GM19193 (cell line): Measurements from ENCODE around the gene CDH11.

ENCODE experiments used
- POLR2A ChIP-seq: IDR thresholded peaks from 4 replicates; pipeline ENCODE4 v1.6.1; 2011; ENCODE audit not compliant: insufficient read depth, insufficient read length; ENCODE audit errors: extremely low read depth

CDH11 gene

DNA sequence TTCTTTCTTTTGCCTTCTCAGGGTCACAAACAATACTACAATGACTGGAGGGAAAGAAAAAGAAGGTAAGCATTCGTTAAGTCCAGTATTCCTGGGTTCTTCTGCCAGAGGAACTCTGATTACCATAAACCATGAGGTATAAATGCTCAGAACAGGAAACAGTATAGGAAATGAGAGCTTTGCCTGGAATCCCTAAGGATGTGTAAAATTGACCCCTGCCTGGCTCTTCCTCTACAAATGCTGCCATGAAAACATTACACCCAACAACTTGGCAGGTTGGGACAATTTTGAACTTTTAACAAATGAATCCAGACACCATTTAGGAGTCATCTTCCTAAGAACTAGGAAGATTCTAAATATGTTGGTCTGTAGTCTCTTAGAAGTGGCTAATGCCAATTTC is 173.8 kb downstream of the CDH11 start:
- no peak for TF ChIP-seq POLR2A

DNA sequence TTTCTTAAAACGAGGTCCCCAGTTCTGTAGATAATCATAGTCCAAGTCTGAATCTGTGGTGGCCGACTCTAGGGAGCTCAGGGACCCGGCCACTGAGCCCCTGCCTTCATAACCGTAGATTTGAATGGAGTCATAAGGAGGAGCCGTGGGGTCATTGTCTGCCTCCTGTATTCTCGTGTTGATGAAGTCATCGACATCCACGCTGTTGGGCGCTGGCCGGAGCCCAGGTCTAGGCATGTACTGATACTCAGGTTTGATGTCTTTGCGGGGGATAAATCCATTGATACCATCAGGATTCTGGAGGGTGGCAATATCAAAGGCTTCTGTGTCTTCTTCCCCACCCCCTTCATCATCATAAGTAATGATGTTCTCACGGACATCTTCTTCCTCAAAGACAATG is 174.2 kb downstream of the CDH11 start:
- no peak for TF ChIP-seq POLR2A

DNA sequence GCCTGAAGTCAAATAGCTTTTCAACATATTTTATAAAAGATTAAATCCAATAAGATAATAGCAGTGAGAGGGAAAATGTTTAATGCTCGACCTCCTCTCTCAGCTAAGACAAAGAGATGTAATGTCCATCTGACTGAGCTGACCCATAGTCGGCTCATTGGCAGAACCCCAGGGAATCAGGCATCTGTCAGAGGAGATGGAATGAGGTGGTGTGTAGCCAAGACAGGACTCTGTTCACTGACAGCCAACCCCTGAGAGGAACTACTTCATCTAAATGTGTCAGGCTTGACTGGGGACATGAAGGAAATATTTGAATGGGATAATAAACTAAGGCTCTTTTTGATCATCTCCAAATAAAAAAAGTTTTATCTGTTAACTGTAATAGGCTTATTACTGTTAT is 188.0 kb downstream of the CDH11 start:
- no peak for TF ChIP-seq POLR2A

DNA sequence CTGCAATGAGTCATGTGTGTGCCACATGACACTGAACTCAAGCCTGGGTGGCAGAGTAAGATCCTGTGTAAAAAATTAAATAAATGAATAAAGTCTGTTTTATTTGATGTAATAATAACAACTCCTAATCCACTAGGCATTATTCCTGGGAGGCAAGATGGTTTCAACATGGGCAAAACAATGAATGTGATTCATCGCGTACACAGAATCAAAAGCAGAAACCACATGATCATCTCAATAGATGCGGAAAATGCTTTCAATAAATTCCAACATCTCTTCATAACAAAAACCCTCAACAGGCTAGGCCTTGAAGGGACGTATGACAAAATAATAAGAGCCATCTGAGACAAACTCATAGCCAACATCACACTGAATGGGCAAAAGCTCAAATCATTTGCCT is 195.4 kb downstream of the CDH11 start:
- TF ChIP-seq POLR2A, result no peak

DNA sequence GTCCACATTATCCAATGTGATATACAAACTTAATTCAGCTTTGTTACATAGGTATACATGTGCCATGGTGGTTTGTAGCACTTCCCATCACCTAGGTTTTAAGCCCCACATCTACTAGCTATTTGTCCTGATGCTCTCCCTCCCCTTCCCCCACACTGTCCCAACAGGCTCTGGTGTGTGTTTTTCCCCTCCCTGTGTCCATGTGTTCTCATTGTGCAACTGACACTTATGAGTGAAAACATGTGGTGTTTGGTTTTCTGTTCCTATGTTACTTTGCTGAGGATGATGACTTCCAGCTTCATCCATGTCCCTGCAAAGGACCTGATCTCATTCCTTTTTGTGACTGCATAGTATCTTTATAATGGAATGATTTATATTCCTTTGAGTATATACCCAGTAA is 196.7 kb downstream of the CDH11 start:
- no peak for TF ChIP-seq POLR2A

DNA sequence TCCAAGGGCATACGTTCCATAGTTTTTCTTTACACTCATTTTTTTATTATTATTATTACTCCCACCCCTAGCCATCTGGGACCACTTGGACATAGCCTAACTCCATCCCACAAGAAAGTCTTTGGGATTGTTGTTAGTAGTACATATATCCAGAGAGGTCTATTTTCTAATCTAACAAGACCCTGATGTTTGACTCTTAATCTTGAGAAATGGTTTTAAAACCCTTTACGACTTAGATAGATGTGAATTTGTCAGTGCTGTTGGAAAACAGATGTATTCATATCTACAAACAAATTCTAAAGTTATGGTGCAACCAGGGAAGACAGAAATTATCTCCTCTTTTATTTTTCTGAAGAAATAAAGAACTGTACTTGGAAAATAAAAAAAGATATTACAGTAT is 197.8 kb downstream of the CDH11 start:
- no peak for TF ChIP-seq POLR2A

DNA sequence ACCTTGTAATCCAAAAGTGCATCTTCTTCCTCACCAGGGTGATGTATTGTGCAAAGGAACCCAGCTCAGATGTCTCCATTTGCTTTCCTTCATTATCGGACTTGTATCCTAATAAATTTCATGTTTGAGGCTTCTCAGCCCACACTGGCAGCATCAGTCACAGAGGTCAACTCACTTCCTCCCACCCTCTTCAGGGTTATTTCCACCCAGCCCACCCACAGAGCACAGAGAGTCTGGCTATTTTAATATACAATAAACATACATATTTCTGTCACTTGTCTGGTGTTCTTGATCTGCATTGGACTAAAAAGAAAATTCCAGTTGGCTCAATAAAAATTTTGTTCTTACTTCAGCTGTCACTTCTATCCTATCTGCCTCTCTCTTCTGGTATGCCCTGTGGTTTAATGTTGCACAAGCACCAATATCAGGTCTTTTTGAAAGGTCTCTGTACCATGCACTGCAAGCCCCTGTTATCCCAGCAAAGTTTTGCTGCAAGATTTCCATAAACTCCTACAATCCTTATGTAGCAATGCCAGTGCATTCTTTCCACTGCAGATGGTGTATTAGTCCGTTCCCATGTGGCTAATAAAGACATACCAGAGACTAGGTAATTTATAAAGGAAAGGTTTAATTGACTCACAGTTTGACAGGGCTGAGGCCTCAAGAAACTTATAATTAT is 201.8 kb downstream of the CDH11 start:
- TF ChIP-seq POLR2A, result no peak

DNA sequence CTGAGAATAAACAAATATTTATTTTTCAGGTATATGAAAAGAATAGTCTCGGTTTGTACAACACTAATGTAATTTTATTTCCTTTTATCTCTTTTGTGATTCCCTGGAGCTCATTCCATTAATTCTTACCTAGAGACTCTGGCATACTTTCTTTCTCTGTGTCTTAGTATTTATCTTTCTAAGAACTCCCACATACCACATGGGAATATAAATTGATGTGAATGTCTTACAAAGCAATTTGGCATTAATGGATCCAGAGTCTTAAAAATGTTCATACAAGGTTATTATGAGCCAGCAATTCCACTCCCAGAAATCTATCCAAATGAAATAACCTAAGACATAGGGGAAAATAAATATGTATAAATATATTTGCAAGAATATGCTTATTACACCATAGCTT is 202.7 kb downstream of the CDH11 start:
- TF ChIP-seq POLR2A, result no peak

DNA sequence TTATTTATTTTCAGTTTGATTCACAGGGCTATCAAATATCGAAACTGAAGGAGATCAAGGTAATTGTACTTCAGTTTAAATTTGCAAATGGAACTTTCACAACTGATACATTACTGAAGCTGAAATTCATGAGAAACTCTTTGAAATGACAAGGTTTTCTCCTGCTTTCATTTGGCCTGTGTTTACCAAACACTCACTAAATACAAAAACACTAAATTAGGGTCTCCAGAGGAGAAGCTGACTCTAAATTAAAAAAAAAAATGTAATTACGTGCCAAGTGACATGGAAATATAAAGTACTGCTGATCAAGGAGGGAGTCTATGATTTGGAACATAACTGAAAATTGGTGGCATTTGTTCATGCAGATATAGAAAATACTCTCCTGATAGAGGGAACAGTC is 205.8 kb downstream of the CDH11 start:
- TF ChIP-seq POLR2A, result no peak

DNA sequence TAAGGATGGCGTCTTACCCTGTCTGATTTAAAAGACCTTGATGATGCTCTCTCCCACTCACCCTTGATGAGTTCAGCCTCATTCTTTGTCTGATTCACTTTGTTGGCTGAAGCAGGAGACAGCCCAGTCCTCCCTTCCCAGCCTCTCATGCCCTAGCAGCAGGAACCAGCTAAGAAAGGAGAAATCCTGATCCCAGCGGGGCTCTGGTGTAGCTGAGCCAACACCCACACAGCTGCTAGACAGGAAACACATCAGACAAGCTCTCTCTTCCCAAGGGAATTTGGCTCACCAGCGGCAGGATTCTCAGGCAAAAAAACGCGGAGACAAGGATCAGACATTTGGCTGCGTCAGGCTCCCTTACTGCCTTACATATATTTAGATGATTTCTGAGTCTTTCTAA is 211.5 kb downstream of the CDH11 start:
- no peak for TF ChIP-seq POLR2A

DNA sequence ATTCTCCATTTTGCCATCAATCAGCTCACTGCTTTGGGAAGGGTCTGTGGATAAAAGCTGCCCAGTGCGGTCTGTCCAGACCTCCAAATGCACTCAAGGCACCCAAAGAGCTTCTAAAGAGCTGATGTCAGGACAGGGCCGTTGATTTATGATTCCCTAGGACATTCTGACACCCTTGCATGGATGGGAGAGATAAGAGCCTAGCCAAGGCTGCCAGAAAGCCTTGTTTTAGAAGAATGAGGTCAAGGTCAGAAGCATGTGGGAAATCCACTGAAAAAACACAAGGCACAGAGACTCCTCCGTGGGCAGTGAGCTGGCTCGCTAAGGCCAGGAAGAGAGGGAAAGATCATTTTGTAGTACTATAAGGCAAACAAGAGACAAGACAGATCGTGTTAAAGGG is 214.0 kb downstream of the CDH11 start:
- no peak for TF ChIP-seq POLR2A

DNA sequence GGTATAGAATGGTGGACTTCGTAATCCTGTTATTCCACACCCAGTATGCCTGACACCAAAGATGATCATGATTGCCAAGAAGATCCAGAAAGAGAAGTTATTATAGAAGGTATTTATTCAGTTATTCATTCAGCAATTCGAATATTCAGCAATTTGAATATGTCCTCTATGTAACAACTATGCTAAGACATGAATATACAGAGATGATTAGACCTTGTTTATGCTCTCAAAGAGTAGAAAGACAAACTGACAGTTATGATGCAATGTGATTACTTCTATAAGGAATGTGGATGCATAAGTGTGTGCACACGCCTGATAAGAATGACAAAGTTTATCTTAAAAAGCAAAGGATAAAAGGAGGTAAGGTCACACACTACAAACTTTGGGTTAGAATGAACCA is 218.1 kb downstream of the CDH11 start:
- TF ChIP-seq POLR2A, result no peak

DNA sequence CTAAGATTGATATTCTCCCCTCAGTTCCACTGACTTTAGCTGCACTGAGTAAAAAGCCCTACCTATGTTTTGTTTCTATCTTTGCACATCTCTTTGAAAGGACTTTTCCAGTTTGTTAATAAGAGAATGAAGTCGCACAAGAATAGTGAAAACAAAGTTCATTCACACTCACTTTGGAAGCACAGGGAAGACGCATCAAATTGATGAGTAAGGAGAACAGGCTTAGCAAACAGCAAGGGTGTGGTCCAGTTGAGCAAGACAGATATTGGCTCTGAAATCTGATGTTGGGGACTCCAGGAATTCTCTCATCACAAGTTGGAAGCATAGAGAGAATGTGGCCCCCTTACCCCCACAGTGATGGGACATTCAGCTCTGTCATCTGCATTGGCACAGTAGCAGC is 221.3 kb downstream of the CDH11 start:
- no peak for TF ChIP-seq POLR2A

DNA sequence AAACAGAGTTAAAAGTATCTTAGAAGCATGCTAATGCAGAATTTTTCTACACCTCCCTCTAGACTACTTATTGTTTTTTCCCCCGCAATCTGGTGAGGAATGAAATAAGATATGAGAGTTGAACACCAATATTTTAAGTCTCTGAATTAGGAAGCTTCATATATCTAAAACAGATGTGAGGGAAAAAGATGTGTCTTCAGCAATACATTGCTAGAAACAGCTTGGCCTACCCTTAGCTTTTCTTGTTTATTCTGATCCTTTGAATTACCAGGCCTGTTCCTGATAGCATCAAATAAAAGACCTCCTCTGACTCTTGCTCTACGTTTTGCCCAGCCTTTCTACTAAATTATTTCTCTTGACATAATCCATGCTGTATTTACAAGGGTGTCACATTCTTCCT is 221.8 kb downstream of the CDH11 start:
- no peak for TF ChIP-seq POLR2A

DNA sequence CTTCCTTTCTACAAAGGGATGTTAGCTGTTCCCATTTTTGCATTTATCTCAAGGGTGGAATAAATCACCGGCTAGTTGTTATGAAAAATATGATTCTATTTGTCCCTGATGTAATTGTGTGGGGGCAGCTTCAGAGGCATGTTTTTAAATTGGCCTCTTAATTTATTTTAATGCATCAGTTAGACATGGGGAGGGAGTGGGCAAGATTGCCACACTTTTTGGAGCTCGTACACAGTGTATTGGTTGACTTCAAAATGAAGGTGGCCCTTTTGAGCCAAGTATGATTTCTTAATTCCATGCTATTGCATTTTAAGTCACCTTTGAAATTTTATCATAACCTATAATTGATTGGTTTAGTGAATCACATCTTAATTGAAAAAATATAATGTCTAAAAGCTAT is 223.7 kb downstream of the CDH11 start:
- no peak for TF ChIP-seq POLR2A
